ENCODE results near the gene PRKN. TPM values are rescaled to one million over a fixed set of nuclear protein-coding genes. Genes with fewer than 3 reads are reported as not detected.

Gene PRKN
- total RNA-seq, 1 donor from 2014 or later = 4.9 TPM

DNA sequence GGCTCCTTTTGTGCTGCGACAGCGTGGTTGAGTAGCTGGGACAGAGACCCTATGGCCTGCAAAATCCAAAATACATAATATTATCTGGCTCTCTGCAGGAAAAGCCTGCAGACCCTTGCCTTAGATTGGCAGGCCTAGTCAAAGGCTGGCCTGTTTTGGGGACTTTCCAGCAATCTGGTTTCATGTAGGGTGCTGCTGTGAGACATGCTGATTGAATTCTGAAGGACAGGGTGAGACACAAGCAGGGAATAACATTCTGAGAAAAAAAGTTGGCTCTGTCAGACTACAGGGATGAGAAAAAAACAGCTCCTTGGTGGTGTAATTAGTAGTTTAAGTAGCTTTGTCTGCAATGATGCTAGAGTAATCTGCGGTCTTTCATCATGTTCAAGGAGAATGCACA lies 1051.0 kb downstream of the PRKN start:
- intact Hi-C loops (cut with DNase I) = no loop called here
- Histone ChIP-seq H3K36me3 (no peaks in the 10 kb centered on the region), H3K4me3 (no peak overlapping the region), H3K9me3 (no peaks in the 10 kb centered on the region), H3K27me3 (no peaks in the 10 kb centered on the region), H3K27ac (no peak overlapping the region), H3K4me1 (no peaks in the 10 kb centered on the region)
- no peak for TF ChIP-seq POLR2AphosphoS5 (IDR thresholded peaks at IDR 0.05; ENCODE audit: insufficient read depth in 1 of 2, low read depth in 1 of 2)
- TF ChIP-seq POLR2A (IDR thresholded peaks at IDR 0.05) = no peak
- TF ChIP-seq, protein P1, sequence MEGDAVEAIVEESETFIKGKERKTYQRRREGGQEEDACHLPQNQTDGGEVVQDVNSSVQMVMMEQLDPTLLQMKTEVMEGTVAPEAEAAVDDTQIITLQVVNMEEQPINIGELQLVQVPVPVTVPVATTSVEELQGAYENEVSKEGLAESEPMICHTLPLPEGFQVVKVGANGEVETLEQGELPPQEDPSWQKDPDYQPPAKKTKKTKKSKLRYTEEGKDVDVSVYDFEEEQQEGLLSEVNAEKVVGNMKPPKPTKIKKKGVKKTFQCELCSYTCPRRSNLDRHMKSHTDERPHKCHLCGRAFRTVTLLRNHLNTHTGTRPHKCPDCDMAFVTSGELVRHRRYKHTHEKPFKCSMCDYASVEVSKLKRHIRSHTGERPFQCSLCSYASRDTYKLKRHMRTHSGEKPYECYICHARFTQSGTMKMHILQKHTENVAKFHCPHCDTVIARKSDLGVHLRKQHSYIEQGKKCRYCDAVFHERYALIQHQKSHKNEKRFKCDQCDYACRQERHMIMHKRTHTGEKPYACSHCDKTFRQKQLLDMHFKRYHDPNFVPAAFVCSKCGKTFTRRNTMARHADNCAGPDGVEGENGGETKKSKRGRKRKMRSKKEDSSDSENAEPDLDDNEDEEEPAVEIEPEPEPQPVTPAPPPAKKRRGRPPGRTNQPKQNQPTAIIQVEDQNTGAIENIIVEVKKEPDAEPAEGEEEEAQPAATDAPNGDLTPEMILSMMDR (IDR thresholded peaks at IDR 0.05) = no peak
- no peak for DNase-seq (ENCODE audit: extremely low spot score in 2 of 2)

DNA sequence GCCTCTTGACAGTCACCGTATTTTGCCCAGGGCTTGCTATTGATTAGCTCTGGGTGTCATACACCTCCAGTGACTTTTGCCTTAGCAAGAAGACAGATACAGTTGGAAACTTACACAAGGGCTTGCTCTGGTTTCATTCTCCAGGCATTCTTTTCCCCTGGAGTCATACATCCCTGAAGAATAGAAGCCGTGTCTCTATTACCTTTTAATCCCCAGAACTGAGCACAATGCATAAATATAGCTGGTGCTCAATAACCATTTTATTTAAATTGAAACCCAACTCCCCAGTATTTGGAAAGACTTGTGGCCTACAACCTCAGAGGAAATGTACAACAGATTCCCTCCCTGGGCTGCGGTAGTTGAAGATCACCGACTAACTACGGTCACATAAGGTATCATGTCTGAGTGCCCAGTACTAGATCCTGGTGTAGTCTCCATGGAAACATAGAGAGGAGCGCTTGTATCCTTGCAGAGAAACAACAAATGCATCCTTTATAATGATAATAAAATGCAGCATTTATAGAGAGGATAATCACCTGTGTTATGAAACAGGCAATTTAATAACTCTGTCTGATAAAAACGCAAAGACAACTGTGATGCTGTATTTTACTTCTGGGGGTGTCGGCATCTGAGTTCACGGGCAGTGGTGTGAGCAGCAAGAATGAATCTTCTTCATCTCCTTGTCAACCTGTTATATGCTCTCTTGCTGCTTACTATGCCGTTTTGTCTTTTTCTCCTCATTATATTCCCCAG lies 1052.5 kb downstream of the PRKN start:
- Histone ChIP-seq H3K36me3 (no peaks in the 10 kb centered on the region), H3K9me3 (no peaks in the 10 kb centered on the region), H3K4me1 (no peaks in the 10 kb centered on the region), H3K4me3 (no peak overlapping the region), H3K27ac (no peak overlapping the region), H3K27me3 (no peaks in the 10 kb centered on the region)
- DNase-seq (ENCODE audit: extremely low spot score in 2 of 2) = no peak
- intact Hi-C loops (cut with DNase I) = no loop called here
- TF ChIP-seq POLR2AphosphoS5 (IDR thresholded peaks at IDR 0.05; ENCODE audit: insufficient read depth in 1 of 2, low read depth in 1 of 2) = no peak
- no peak for TF ChIP-seq POLR2A (IDR thresholded peaks at IDR 0.05)
- TF ChIP-seq, protein P1 (IDR thresholded peaks at IDR 0.05) = no peak

DNA sequence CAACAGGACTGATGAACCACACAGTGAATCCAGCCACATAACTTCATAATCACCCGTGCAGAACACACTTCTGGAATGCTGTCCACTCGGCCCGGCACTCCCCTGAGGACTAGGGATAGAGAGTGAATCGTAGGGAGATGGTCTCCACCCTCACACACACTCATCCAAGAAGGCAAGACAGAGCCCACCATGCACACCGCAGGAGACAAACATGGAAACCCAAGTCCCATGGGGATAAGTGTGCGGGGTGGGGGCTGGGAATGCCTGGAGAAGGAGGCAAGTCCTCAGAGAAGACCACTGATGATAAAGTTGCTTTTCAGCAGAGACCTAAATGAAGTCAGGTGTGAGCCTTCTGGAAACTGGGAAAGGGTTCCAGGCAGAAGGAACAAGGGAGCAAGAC lies 1054.5 kb downstream of the PRKN start:
- H3K36me3 ChIP-seq = no peaks in the 10 kb centered on the region
- H3K4me3 ChIP-seq = no peak overlapping the region
- intact Hi-C loops (cut with DNase I) = no loop called here
- DNase-seq (ENCODE audit: extremely low spot score in 2 of 2) = no peak
- no peaks in the 10 kb centered on the region for H3K9me3 ChIP-seq
- no peaks in the 10 kb centered on the region for H3K4me1 ChIP-seq
- no peak overlapping the region for H3K27ac ChIP-seq
- H3K27me3 ChIP-seq = no peaks in the 10 kb centered on the region
- TF ChIP-seq, protein P1 (IDR thresholded peaks at IDR 0.05) = no peak
- TF ChIP-seq POLR2A (IDR thresholded peaks at IDR 0.05) (no peak), POLR2AphosphoS5 (IDR thresholded peaks at IDR 0.05; ENCODE audit: insufficient read depth in 1 of 2, low read depth in 1 of 2) (no peak)

DNA sequence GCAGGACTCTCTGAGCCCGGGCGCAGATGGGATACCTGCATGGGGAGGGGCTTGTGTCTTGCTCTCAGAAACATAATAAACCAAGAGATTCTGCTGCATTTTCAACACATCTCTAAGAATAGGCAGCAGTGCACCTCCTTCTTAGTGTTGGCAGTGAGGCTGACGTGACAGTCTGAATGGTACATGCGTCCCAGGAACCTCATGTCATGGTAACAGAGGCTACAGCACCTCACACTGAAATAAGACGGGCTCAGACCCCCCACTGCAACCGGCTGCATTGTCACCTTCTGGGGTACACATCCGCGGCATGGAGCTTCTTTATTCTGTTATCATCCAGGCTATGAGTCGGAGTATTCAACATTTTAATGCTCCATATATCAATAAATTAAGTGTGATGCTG lies 1056.4 kb downstream of the PRKN start:
- no peak for TF ChIP-seq POLR2AphosphoS5 (IDR thresholded peaks at IDR 0.05; ENCODE audit: insufficient read depth in 1 of 2, low read depth in 1 of 2)
- no peak for TF ChIP-seq POLR2A (IDR thresholded peaks at IDR 0.05)
- TF ChIP-seq, protein P1 (IDR thresholded peaks at IDR 0.05) = no peak
- Histone ChIP-seq H3K27ac (no peak overlapping the region), H3K36me3 (no peaks in the 10 kb centered on the region), H3K9me3 (no peaks in the 10 kb centered on the region), H3K4me3 (no peak overlapping the region), H3K4me1 (no peaks in the 10 kb centered on the region), H3K27me3 (no peaks in the 10 kb centered on the region)
- intact Hi-C loops (cut with DNase I) = no loop called here
- DNase-seq (ENCODE audit: extremely low spot score in 2 of 2) = no peak

DNA sequence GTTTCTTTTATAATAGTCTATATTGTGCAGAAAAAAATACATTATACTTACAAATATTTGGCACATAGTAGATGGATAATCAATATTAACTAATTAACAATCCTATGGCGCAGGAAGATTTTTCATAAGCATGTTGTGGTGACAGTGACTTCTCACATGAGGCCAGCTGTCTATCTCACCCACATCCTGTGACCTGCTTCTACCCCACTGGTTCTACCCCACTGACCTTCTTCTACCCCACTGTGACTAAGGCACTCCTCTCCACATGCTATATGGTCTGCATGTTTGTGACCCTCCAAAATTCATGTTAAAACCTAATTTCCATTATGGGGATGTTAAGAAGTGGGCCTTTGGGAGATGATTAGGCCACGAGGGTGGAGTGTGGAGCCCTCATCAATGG lies 1058.9 kb downstream of the PRKN start:
- H3K36me3 ChIP-seq = no peaks in the 10 kb centered on the region
- H3K27me3 ChIP-seq = no peaks in the 10 kb centered on the region
- TF ChIP-seq, protein P1 (IDR thresholded peaks at IDR 0.05) = no peak
- TF ChIP-seq POLR2AphosphoS5 (IDR thresholded peaks at IDR 0.05; ENCODE audit: insufficient read depth in 1 of 2, low read depth in 1 of 2) (no peak), POLR2A (IDR thresholded peaks at IDR 0.05) (no peak)
- DNase-seq (ENCODE audit: extremely low spot score in 2 of 2) = no peak
- no peaks in the 10 kb centered on the region for H3K4me1 ChIP-seq
- H3K9me3 ChIP-seq = no peaks in the 10 kb centered on the region
- H3K27ac ChIP-seq = no peak overlapping the region
- intact Hi-C loops (cut with DNase I) = no loop called here
- H3K4me3 ChIP-seq = no peak overlapping the region
